NT2/D1 (cell line): ENCODE results near the gene OGFOD3.
"Not testable (repeated sequence)": the region's sequence is repeated elsewhere in the genome, so short reads cannot be mapped to it uniquely, and the experiment has no call there.

Source experiments
- DNase-seq: peaks from one replicate; pipeline ENCODE4 v3.0.0-alpha.2; 2011; ENCODE audit warnings: low read depth, low spot score
- H3K27me3 ChIP-seq: 2 replicates; pipeline ENCODE4 v1.6.0; 2011; ENCODE audit warnings: mild to moderate bottlenecking; ENCODE audit not compliant: insufficient read length, insufficient read depth
- H3K36me3 ChIP-seq: 2 replicates; pipeline ENCODE4 v1.6.1; 2011; ENCODE audit warnings: mild to moderate bottlenecking, low read length, mixed read lengths; ENCODE audit not compliant: insufficient read depth, insufficient read length
- H3K4me1 ChIP-seq: 2 replicates; pipeline ENCODE4 v1.5.1; 2011; ENCODE audit not compliant: insufficient read depth, insufficient read length
- H3K4me3 ChIP-seq: 2 replicates; pipeline ENCODE4 v1.5.1; 2011; ENCODE audit warnings: low read depth; ENCODE audit not compliant: insufficient read length
- H3K9ac ChIP-seq: 2 replicates; pipeline ENCODE4 v1.6.0; 2011; ENCODE audit warnings: low read depth; ENCODE audit not compliant: insufficient read length
- H3K9me3 ChIP-seq: 2 replicates; pipeline ENCODE4 v1.5.1; 2011; ENCODE audit warnings: mild to moderate bottlenecking, low read length; ENCODE audit not compliant: insufficient read depth
- SUZ12 ChIP-seq: IDR thresholded peaks from 2 replicates; pipeline ENCODE4 v1.6.1; 2011; ENCODE audit not compliant: insufficient read length, insufficient read depth; ENCODE audit errors: extremely low read depth
- YY1 ChIP-seq: IDR thresholded peaks from 2 replicates; pipeline ENCODE4 v1.6.1; 2011; ENCODE audit not compliant: insufficient read length, insufficient read depth
- ZNF274 ChIP-seq: IDR thresholded peaks from 2 replicates; pipeline ENCODE4 v1.6.1; 2011; ENCODE audit warnings: mild to moderate bottlenecking, low read depth, low read length

The OGFOD3 gene

GRCh38 chr17:82348434-82348833, 70.0 kb downstream of the OGFOD3 start:
- peaks cover 23% of the 10 kb centered on the region for H3K4me1 ChIP-seq
- H3K36me3 ChIP-seq = no peaks in the 10 kb centered on the region
- DNase-seq = no peak
- H3K9me3 ChIP-seq = no peaks in the 10 kb centered on the region
- H3K9ac ChIP-seq = no peak overlapping the region
- no peaks in the 10 kb centered on the region for H3K27me3 ChIP-seq
- H3K4me3 ChIP-seq = no peak overlapping the region
- TF ChIP-seq SUZ12 = no peak
- TF ChIP-seq YY1 = no peak
- TF ChIP-seq ZNF274 = no peak

DNA sequence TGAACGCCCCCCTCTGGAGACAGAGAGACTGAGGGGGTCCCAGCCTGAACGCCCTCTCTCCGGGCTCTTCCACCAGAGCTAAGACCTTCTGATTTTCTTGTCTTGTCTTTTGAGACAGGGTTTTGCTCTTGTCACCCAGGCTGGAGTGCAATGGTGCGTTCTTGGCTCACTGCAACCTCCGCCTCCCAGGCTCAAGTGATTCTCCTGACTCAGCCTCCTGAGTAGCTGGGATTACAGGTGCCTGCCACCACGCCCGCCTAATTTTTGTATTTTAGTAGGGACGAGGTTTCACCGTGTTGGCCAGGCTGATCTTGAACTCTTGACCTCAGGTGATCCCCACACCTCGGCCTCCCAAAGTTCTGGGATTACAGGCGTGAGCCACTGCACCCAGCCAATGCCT, 70.4 kb downstream of the OGFOD3 start:
- not testable (repeated sequence) for H3K4me3 ChIP-seq

DNA sequence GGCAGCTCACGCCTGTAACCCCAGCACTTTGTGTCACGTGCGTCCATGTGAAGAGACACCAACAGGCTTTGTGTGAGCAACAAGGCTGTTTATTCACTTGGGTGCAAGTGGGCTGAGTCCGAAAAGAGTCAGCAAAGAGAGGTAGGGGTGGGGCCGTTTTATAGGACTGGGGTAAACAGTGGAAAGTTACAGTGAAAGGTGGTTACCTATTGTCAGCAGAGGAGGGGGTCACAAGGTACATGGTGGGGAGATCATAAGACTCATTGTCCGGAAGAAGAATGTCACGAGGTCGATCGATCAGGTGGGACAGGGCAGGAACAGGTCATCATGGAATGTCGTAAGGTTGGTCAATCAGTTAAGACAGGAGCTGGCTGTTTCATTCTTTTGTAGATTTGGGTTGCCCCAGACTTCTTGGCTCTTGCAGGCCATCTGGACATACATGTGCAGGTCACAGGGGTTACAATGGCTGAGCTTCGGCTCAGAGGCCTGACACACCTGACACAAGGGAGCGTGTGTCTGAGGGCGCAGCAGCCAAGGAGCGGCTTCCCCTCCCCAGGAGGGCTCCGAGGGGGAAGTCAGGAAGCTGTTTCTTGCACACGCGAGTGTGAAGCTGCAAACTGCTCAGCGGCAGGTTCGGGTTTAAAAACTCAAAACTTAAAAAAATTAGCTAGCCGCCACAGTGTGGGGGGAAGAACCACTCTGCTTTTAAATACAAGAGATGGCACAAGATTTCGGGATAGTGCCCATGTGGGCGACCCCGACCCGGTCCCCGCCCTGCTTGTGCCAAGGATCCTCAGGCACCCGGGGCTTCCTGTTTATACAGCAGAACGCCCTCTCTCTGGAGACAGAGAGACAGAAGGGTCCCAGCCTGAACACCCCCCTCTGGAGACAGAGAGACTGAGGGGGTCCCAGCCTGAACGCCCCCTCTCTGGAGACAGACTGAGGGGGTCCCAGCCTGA, 71.8 kb downstream of the OGFOD3 start:
- no peaks in the 10 kb centered on the region for H3K9me3 ChIP-seq
- peaks cover 6% of the 10 kb centered on the region for H3K27me3 ChIP-seq
- H3K4me3 ChIP-seq = no peak overlapping the region
- no peak for DNase-seq
- no peak overlapping the region for H3K9ac ChIP-seq
- H3K4me1 ChIP-seq = peaks cover 19% of the 10 kb centered on the region
- TF ChIP-seq SUZ12 (no peak), ZNF274 (no peak), YY1 (no peak)
- no peaks in the 10 kb centered on the region for H3K36me3 ChIP-seq

More for the DNA sequence above, 70.4 kb downstream of the OGFOD3 start:
- DNase-seq, H3K9me3 ChIP-seq, H3K9ac ChIP-seq, H3K36me3 ChIP-seq, H3K27me3 ChIP-seq: not testable (repeated sequence)
- H3K4me1 ChIP-seq = peaks cover 23% of the 10 kb centered on the region

- Histone ChIP-seq H3K4me3 (no peak overlapping the region), H3K9ac (no peak overlapping the region), H3K27me3 (peaks cover 6% of the 10 kb centered on the region), H3K9me3 (peaks cover 9% of the 10 kb centered on the region; the same call in 1 of the 2 replicates), H3K4me1 (peaks cover 13% of the 10 kb centered on the region), H3K36me3 (no peaks in the 10 kb centered on the region)
- DNase-seq = no peak
- TF ChIP-seq YY1 (no peak), SUZ12 (no peak), ZNF274 (no peak)
Measured at GRCh38 chr17:82345151-82345976, 73.0 kb downstream of the OGFOD3 start.

DNA sequence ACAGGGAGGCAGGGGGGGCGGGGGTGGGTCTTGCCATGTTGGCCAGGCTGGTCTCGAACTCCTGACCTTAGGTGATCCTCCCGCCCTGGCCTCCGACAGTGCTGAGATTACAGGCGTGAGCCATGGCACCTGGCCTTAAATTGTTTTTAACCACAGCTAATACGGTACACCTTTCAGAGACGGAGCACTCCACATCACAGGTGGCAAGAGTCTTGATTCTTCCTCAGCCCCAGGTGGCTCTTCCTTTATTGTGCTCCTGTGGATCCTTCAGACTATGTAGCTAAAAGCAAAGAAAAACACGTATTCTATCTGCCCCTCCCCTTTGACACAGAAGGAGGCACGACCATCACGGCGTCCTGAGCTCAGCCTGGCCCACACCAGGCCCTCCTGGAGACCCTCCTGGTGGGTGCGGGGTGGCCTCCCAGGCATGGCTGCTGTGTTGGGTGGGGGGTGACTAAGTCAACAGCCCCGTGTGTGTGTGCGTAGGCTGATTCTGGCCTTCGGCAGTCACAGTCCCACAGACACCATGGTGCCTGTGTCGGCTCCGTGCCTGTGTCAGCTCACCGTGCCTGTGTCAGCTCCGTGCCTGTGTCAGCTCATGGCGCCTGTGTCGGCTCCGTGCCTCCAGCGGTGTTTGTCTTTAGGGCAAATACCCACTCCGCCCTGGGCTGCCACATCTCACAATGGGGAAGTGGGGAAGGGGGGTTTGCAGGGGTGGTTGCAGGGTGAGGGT, 74.0 kb downstream of the OGFOD3 start:
- H3K27me3 ChIP-seq = peaks cover 9% of the 10 kb centered on the region
- H3K9me3 ChIP-seq = peaks cover 11% of the 10 kb centered on the region; the same call in 1 of the 2 replicates
- TF ChIP-seq SUZ12 = no peak
- no peak for TF ChIP-seq YY1
- TF ChIP-seq ZNF274 = no peak
- H3K9ac ChIP-seq = no peak overlapping the region
- no peak for DNase-seq
- no peaks in the 10 kb centered on the region for H3K36me3 ChIP-seq
- H3K4me1 ChIP-seq = peaks cover 13% of the 10 kb centered on the region
- no peak overlapping the region for H3K4me3 ChIP-seq

- Histone ChIP-seq H3K36me3 (no peaks in the 10 kb centered on the region), H3K4me3 (no peak overlapping the region), H3K9ac (no peak overlapping the region), H3K27me3 (peaks cover 17% of the 10 kb centered on the region), H3K4me1 (peaks cover 15% of the 10 kb centered on the region), H3K9me3 (peaks cover 11% of the 10 kb centered on the region; the same call in 1 of the 2 replicates)
- DNase-seq = no peak
- TF ChIP-seq YY1 (no peak), ZNF274 (no peak), SUZ12 (no peak)
Measured at GRCh38 chr17:82343560-82343959, 74.8 kb downstream of the OGFOD3 start.
